ENCODE data around the gene AKR7A2.

The AKR7A2 gene

GRCh38 chr1:19342062-19342750 is 30.3 kb upstream of the AKR7A2 start:
- H3K36me3 ChIP-seq (ENCODE audit: control insufficient read depth, insufficient read depth, low read length): peaks cover 30% of the 10 kb centered on the region
- H3K27me3 ChIP-seq (ENCODE audit: control insufficient read depth, insufficient read depth, low read length): no peaks in the 10 kb centered on the region
- H3K9ac ChIP-seq (ENCODE audit: low read depth, low read length): no peak overlapping the region
- no peak overlapping the region for H3K4me3 ChIP-seq (ENCODE audit: low read depth, low read length)
- H3K9me3 ChIP-seq (ENCODE audit: control insufficient read depth, insufficient read depth, low read length): no peaks in the 10 kb centered on the region
- peaks cover 5% of the 10 kb centered on the region for H3K4me1 ChIP-seq (ENCODE audit: control insufficient read depth, insufficient read depth, low read length)

GRCh38 chr1:19341201-19342061 is 29.5 kb upstream of the AKR7A2 start:
- peaks cover 30% of the 10 kb centered on the region for H3K36me3 ChIP-seq (ENCODE audit: control insufficient read depth, insufficient read depth, low read length)
- no peak overlapping the region for H3K4me3 ChIP-seq (ENCODE audit: low read depth, low read length)
- peaks cover 5% of the 10 kb centered on the region for H3K4me1 ChIP-seq (ENCODE audit: control insufficient read depth, insufficient read depth, low read length)
- no peaks in the 10 kb centered on the region for H3K27me3 ChIP-seq (ENCODE audit: control insufficient read depth, insufficient read depth, low read length)
- H3K9ac ChIP-seq (ENCODE audit: low read depth, low read length): no peak overlapping the region
- H3K9me3 ChIP-seq (ENCODE audit: control insufficient read depth, insufficient read depth, low read length): no peaks in the 10 kb centered on the region

- no peak overlapping the region for H3K9ac ChIP-seq (ENCODE audit: low read depth, low read length)
- no peaks in the 10 kb centered on the region for H3K9me3 ChIP-seq (ENCODE audit: control insufficient read depth, insufficient read depth, low read length)
- no peaks in the 10 kb centered on the region for H3K27me3 ChIP-seq (ENCODE audit: control insufficient read depth, insufficient read depth, low read length)
- H3K4me1 ChIP-seq (ENCODE audit: control insufficient read depth, insufficient read depth, low read length): peaks cover 5% of the 10 kb centered on the region
- no peak overlapping the region for H3K4me3 ChIP-seq (ENCODE audit: low read depth, low read length)
- peaks cover 30% of the 10 kb centered on the region for H3K36me3 ChIP-seq (ENCODE audit: control insufficient read depth, insufficient read depth, low read length)
These were observed 28.5 kb upstream of the AKR7A2 start for GRCh38 chr1:19340387-19340937.

GRCh38 chr1:19339214-19339861 is 27.4 kb upstream of the AKR7A2 start:
- Histone ChIP-seq H3K4me3 (ENCODE audit: low read depth, low read length) (no peak overlapping the region), H3K9ac (ENCODE audit: low read depth, low read length) (no peak overlapping the region), H3K27me3 (ENCODE audit: control insufficient read depth, insufficient read depth, low read length) (no peaks in the 10 kb centered on the region), H3K4me1 (ENCODE audit: control insufficient read depth, insufficient read depth, low read length) (peaks cover 5% of the 10 kb centered on the region), H3K9me3 (ENCODE audit: control insufficient read depth, insufficient read depth, low read length) (no peaks in the 10 kb centered on the region), H3K36me3 (ENCODE audit: control insufficient read depth, insufficient read depth, low read length) (peaks cover 21% of the 10 kb centered on the region)

GRCh38 chr1:19338323-19338762 is 26.4 kb upstream of the AKR7A2 start:
- Histone ChIP-seq H3K4me3 (ENCODE audit: low read depth, low read length) (peak overlapping the region; percentile 18), H3K27me3 (ENCODE audit: control insufficient read depth, insufficient read depth, low read length) (no peaks in the 10 kb centered on the region), H3K4me1 (ENCODE audit: control insufficient read depth, insufficient read depth, low read length) (peaks cover 5% of the 10 kb centered on the region), H3K9ac (ENCODE audit: low read depth, low read length) (peak overlapping the region; percentile 76), H3K36me3 (ENCODE audit: control insufficient read depth, insufficient read depth, low read length) (peaks cover 11% of the 10 kb centered on the region), H3K9me3 (ENCODE audit: control insufficient read depth, insufficient read depth, low read length) (no peaks in the 10 kb centered on the region)

- no peaks in the 10 kb centered on the region for H3K27me3 ChIP-seq (ENCODE audit: control insufficient read depth, insufficient read depth, low read length)
- H3K9ac ChIP-seq (ENCODE audit: low read depth, low read length): no peak overlapping the region
- H3K4me1 ChIP-seq (ENCODE audit: control insufficient read depth, insufficient read depth, low read length): peaks cover 5% of the 10 kb centered on the region
- H3K36me3 ChIP-seq (ENCODE audit: control insufficient read depth, insufficient read depth, low read length): peaks cover 1% of the 10 kb centered on the region
- no peaks in the 10 kb centered on the region for H3K9me3 ChIP-seq (ENCODE audit: control insufficient read depth, insufficient read depth, low read length)
- no peak overlapping the region for H3K4me3 ChIP-seq (ENCODE audit: low read depth, low read length)
These were observed 25.3 kb upstream of the AKR7A2 start for GRCh38 chr1:19337289-19337688.

GRCh38 chr1:19336543-19336942 is 24.6 kb upstream of the AKR7A2 start:
- peaks cover 5% of the 10 kb centered on the region for H3K4me1 ChIP-seq (ENCODE audit: control insufficient read depth, insufficient read depth, low read length)
- H3K27me3 ChIP-seq (ENCODE audit: control insufficient read depth, insufficient read depth, low read length): no peaks in the 10 kb centered on the region
- H3K4me3 ChIP-seq (ENCODE audit: low read depth, low read length): no peak overlapping the region
- H3K9me3 ChIP-seq (ENCODE audit: control insufficient read depth, insufficient read depth, low read length): no peaks in the 10 kb centered on the region
- no peak overlapping the region for H3K9ac ChIP-seq (ENCODE audit: low read depth, low read length)
- H3K36me3 ChIP-seq (ENCODE audit: control insufficient read depth, insufficient read depth, low read length): no peaks in the 10 kb centered on the region

GRCh38 chr1:19333587-19334354 is 21.8 kb upstream of the AKR7A2 start:
- Histone ChIP-seq H3K4me3 (ENCODE audit: low read depth, low read length) (no peak overlapping the region), H3K27me3 (ENCODE audit: control insufficient read depth, insufficient read depth, low read length) (no peaks in the 10 kb centered on the region), H3K36me3 (ENCODE audit: control insufficient read depth, insufficient read depth, low read length) (peaks cover under 1% of the 10 kb centered on the region), H3K4me1 (ENCODE audit: control insufficient read depth, insufficient read depth, low read length) (no peaks in the 10 kb centered on the region), H3K9me3 (ENCODE audit: control insufficient read depth, insufficient read depth, low read length) (no peaks in the 10 kb centered on the region), H3K9ac (ENCODE audit: low read depth, low read length) (no peak overlapping the region)

GRCh38 chr1:19332832-19333231 is 20.9 kb upstream of the AKR7A2 start:
- Histone ChIP-seq H3K9ac (ENCODE audit: low read depth, low read length) (no peak overlapping the region), H3K4me3 (ENCODE audit: low read depth, low read length) (no peak overlapping the region), H3K9me3 (ENCODE audit: control insufficient read depth, insufficient read depth, low read length) (no peaks in the 10 kb centered on the region), H3K36me3 (ENCODE audit: control insufficient read depth, insufficient read depth, low read length) (peaks cover 8% of the 10 kb centered on the region), H3K4me1 (ENCODE audit: control insufficient read depth, insufficient read depth, low read length) (no peaks in the 10 kb centered on the region), H3K27me3 (ENCODE audit: control insufficient read depth, insufficient read depth, low read length) (no peaks in the 10 kb centered on the region)

GRCh38 chr1:19331262-19331878 is 19.4 kb upstream of the AKR7A2 start:
- H3K9ac ChIP-seq (ENCODE audit: low read depth, low read length): no peak overlapping the region
- H3K36me3 ChIP-seq (ENCODE audit: control insufficient read depth, insufficient read depth, low read length): peaks cover 13% of the 10 kb centered on the region
- H3K4me3 ChIP-seq (ENCODE audit: low read depth, low read length): no peak overlapping the region
- H3K9me3 ChIP-seq (ENCODE audit: control insufficient read depth, insufficient read depth, low read length): no peaks in the 10 kb centered on the region
- no peaks in the 10 kb centered on the region for H3K4me1 ChIP-seq (ENCODE audit: control insufficient read depth, insufficient read depth, low read length)
- H3K27me3 ChIP-seq (ENCODE audit: control insufficient read depth, insufficient read depth, low read length): no peaks in the 10 kb centered on the region

All from iPS-15b (cell line).